Erythroblast (primary cell): Measurements from ENCODE around the gene SSX2IP.

Experiments used
- GATA1 ChIP-seq: IDR thresholded peaks from 2 replicates; pipeline ENCODE4 v1.6.1; 2011; ENCODE audit warnings: low read depth, mild to moderate bottlenecking, control low read depth, low read length, moderate library complexity
- POLR2A ChIP-seq: IDR thresholded peaks from 2 replicates; pipeline ENCODE4 v1.6.1; 2011; ENCODE audit warnings: mild to moderate bottlenecking, low read length

DNA sequence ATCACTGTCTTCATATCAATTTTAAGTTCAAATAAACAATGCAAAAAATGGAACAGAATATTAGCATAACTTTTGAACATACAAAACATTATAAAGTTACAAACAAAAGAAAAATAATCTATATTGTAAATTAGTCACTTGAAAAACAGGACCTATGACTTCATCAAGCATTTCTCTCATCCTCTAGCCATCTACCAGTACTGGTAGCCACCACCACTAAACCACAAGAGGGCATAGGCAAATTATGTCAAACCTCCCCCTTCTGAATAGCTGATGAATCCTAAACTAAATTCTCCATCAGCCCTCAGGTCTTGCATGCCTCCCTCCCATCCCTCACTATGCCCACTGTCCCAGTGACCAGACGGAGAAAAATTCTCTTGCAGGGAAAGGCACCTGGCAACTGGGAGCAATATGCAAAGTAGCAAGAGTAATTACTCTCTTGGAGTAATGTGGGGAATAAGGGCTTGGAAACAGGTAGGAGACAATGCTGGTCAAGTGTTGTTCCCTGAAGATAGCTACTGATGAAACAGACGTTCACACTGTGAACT, 37.1 kb downstream of the SSX2IP start:
- no peak for TF ChIP-seq POLR2A
- no peak for TF ChIP-seq GATA1
